ENCODE results near the gene GPR3.

- TF ChIP-seq, protein P1, sequence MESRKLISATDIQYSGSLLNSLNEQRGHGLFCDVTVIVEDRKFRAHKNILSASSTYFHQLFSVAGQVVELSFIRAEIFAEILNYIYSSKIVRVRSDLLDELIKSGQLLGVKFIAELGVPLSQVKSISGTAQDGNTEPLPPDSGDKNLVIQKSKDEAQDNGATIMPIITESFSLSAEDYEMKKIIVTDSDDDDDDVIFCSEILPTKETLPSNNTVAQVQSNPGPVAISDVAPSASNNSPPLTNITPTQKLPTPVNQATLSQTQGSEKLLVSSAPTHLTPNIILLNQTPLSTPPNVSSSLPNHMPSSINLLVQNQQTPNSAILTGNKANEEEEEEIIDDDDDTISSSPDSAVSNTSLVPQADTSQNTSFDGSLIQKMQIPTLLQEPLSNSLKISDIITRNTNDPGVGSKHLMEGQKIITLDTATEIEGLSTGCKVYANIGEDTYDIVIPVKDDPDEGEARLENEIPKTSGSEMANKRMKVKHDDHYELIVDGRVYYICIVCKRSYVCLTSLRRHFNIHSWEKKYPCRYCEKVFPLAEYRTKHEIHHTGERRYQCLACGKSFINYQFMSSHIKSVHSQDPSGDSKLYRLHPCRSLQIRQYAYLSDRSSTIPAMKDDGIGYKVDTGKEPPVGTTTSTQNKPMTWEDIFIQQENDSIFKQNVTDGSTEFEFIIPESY (IDR thresholded peaks at IDR 0.05) = no peak
- TF ChIP-seq, protein P2, sequence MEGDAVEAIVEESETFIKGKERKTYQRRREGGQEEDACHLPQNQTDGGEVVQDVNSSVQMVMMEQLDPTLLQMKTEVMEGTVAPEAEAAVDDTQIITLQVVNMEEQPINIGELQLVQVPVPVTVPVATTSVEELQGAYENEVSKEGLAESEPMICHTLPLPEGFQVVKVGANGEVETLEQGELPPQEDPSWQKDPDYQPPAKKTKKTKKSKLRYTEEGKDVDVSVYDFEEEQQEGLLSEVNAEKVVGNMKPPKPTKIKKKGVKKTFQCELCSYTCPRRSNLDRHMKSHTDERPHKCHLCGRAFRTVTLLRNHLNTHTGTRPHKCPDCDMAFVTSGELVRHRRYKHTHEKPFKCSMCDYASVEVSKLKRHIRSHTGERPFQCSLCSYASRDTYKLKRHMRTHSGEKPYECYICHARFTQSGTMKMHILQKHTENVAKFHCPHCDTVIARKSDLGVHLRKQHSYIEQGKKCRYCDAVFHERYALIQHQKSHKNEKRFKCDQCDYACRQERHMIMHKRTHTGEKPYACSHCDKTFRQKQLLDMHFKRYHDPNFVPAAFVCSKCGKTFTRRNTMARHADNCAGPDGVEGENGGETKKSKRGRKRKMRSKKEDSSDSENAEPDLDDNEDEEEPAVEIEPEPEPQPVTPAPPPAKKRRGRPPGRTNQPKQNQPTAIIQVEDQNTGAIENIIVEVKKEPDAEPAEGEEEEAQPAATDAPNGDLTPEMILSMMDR (IDR thresholded peaks at IDR 0.05; ENCODE audit: low read depth, low read length, missing input control) = no peak
- no peak for TF ChIP-seq MAX (IDR thresholded peaks at IDR 0.05)
- TF ChIP-seq TAF1 (conservative IDR thresholded peaks at IDR 0.05) = no peak
- TF ChIP-seq RAD21 (IDR thresholded peaks at IDR 0.05) = no peak
- no peak for TF ChIP-seq YY1 (IDR thresholded peaks at IDR 0.05)
Measured at GRCh38 chr1:27356277-27356618, 36.2 kb upstream of the GPR3 start.
